Right forelimb (tissue), 1 donor: Measurements from ENCODE around the gene NUP62.

Source experiments
- DNase-seq: peaks from one replicate; pipeline ENCODE4 v3.0.0-alpha.2; 2018

Gene NUP62

DNA sequence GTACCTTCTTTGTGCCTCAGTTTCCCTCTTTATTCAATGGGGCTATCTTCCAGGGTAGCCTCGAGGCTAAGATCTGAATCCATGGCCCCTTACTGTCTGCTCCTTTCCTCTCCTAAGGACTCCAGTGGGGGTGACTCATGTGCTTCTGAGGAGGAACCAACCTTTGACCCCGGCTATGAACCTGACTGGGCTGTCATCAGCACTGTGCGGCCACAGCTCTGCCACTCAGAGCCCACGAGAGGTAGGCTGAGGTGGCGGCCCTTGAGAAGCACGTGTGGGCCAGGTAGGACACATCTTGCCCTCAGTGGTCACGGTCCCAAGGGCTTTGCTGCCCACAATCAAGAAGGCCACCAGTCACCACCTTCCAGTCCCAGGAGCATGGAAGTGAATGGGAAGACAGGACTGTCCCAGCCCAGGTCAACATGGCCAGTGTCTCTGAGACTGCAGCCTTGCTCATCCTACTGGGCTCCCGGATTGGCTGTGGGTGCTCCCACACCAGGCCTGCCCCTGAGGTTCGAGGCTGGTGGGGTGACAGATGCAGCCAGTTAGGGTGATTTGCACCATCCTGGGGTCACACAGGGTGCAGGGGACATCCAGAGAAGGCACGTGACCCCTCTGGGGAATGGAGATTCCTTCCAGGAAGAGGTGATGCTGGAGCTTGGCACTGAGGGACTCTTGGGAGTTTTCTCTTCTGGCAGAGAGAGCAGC, 49.0 kb downstream of the NUP62 start:
- DNase-seq, result no peak

- no peak for DNase-seq
These were observed 49.9 kb downstream of the NUP62 start for GRCh38 chr19:49879243-49879963.

DNA sequence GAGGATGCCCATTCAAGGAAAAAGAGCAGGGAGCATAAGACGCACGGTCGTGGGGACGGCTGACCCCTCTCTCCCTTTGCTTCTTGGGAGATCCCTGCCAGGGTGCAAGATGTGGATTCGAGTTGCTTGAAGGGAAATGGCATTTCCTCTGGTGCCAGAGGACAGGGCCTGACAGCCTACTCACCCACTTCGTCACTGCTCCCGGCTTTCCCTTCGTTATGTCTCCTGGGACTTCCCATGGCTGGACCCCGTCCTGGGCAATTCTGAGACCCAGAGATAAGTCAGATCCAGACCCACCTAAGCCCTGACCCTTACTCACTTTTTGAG, 50.6 kb downstream of the NUP62 start:
- no peak for DNase-seq

- no peak for DNase-seq
These were observed 51.2 kb downstream of the NUP62 start for GRCh38 chr19:49877879-49878743.

GRCh38 chr19:49877020-49877878, 52.1 kb downstream of the NUP62 start, which contains the start of the genes AKT1S1 and TBC1D17:
Gene AKT1S1 (minus strand): TSS chr19:49877355. CDS start chr19:49873295, 4,060 bp downstream.
Gene TBC1D17 (plus strand): TSS chr19:49877702. CDS start chr19:49877724, 22 bp downstream.
- peak; percentile 98 for DNase-seq

- DNase-seq, result peak; percentile 98
These were observed 52.8 kb downstream of the NUP62 start for GRCh38 chr19:49876422-49877019.

- DNase-seq, result peak; percentile 84
These were observed 53.4 kb downstream of the NUP62 start for GRCh38 chr19:49875857-49876421.

DNA sequence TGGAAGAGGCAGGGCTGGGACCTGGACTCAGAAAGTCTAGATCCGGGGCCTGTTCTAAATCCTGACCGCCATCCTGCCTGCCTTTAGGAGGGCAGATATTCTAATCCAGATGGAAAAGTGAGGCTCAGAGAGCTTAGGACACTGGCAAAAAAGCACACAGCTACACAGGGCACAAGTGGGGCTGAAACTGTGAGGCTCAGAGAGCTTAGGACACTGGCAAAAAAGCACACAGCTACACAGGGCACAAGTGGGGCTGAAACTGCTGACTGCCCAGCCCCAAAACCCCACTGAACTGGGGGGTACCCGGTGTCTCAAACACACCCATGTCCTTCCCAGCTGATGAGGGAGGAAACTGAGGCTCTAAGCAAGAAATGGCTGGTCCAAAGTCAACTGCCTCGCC, 54.1 kb downstream of the NUP62 start:
- no peak for DNase-seq

GRCh38 chr19:49874503-49875157, 54.7 kb downstream of the NUP62 start:
- no peak for DNase-seq

- DNase-seq, result no peak
These were observed 55.5 kb downstream of the NUP62 start for GRCh38 chr19:49873834-49874233.

DNA sequence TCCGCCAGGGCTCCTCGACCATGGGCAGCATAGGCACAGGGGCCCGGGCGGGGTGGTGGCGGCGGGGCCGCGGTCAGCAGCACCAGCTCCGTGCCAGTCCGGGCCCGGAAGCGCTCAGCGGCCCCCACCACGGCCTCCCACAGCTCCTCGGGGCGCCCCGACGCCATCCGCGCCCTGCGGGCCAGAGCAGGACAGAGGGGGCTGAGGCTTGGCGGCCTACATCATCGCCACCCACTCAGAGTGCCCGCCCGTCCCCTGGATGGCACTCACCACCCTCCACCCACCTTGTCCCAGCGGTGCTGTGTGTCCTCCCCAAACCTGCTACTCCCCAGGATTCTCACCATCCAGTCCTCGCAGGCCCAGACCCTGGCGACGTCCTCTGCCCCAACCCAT, 56.2 kb downstream of the NUP62 start:
- DNase-seq, result no peak

DNA sequence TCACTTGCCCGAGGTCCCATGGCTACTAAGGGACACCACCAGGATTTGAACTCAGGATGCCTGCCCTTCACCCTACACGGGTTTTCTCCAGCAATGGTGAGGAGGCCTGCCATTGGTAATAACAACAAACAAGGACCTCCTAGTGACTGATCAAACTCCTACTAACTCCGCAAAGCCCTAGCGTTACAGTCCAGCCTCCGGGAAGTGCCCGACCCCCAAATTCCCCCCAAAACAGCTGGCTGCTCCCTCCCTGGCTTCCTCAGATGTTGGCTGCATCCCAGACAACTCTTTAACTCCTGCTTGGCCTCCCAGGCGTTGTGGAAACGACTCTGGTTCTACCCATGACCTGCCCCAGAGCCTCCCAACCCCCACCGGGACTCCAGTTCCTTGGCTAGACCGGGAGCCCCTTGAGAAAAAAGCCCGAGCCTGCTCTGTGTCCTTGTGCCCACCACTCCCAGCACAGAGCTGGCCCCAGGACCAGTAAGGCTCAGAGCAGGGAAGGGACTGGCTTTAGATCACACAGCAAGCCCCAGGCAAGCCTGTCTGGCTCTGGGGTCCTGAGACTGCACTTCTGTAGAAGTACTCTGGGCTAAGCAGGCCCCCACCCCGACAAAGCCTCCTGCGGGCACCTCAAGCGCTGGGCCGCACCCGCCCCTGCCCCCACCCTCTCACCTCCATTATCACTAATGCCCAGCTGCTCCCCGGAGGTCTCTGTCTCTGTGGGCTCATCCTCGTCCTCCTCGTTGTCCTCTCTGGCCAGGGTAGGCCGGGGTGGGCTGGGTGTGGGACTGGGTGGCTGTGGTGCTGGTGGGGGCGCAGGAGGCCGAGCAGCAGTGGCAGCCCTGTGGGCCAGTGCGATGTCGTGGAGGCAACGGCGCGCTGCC, 56.8 kb downstream of the NUP62 start:
- DNase-seq, result no peak

DNA sequence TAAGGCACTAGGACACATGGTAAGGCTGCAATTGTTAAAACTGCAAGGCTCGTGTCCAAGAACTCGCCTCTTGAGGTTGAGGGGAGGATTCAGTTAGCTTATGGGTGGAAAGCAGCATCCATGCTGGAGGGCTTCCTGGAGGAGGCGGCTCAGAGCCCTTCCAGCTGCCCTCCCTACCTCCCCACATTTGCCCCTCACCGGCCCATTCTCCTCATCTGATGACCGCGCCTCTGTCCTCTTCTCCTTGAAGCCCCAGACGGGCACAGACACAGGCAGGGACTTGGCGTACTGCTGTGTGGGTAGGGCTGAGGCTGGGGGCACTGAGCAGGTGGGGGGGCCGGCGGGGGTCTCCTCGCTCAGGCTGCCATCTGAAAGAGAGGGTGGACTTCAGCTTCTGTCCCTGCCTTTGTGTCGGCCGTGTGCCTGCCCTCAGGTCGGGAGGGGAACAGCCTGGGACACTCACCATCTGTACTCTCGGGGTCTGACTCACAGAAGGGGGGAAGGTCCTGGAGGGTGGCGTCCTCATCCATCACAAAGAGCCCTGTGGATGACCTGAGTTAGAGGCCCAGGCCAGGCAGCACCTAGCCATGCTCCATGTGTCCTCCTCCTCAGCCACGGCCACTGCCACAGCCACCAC, 57.8 kb downstream of the NUP62 start:
- no peak for DNase-seq

- DNase-seq, result no peak
These were observed 58.9 kb downstream of the NUP62 start for GRCh38 chr19:49870309-49870901.

DNA sequence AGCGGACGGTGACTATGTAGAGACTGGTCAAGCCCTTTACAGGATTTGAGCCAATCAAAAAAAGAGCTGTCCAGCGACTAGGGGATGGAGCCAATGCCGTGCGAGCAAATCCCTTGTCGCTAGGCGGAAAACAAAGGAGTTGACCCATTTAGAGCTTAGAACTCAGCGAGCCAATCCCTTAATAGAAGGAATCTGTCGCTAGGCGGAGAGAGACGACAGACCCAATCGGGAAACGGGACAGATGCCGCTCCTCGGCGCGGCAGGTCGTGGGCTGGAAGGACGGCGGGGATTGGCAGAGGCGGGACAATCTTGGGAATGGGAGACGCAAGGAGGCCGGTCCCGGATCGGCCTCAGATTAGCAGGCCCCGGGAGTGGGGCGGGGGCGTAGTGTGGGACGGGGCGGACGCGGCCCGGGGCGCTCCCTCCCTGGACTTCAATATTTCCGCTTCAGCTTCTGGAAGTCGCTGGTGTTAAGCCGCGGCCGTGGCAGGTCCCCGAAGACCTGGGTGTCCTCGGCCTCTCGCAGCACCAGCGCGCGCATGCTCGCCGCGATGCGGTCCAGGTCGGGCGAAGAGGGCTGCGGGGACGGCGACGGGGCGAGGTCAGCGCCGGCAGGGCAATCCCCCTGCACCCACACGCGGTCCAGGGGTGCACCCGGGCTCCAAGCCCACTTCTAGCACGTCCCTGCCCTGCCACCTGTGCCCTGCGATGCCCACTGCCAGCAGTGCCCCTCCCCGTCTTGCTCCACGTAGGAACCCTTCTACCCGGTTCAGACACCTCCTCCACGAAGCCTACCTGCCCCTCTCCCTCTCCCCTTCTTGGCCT, 59.6 kb downstream of the NUP62 start:
- DNase-seq, result peak; percentile 98

- DNase-seq, result no peak
These were observed 60.3 kb downstream of the NUP62 start for GRCh38 chr19:49869009-49869483.

DNA sequence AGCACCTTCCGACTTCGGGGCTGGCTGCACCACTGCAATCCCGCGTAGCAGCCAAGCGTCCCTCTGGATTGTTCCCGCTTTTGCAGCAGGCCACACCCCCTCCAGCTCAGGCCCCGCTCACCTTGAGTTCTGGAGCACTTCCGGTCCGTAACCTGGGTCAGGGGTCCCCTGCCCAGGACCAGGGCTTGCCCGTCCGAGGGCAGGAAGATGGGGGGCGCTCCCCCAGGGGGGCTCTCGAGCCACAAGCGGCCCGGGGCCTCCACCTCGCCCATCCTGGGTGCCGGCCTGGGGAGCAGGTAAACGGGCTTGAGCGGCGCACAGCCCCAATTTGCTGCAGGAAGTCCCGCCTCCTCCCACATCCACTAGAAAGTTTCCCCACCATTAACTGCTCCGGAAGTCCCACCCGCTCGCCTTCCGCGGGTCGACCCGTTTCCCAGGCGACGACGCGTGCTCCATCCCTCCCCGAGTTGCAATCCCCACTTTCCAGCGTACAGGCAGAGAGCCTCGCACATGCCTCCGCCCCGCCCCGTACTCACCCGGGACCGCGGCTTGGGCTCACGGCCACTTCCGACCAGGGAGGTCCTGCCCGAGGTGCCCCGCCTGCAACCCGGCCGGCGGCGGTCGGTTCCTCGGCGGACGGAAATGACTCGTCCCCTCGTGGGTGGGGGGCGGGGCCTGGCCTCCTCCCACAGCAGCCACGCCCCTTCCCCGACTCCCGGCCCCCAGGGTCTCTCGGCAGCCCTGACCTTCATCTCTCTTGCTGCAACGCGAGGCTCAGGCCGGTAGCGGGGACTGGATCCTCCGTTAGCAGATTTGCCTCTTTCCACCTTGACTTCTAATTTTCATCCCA, 62.1 kb downstream of the NUP62 start, which contains the start of gene PNKP:
PNKP (minus strand) TSS at position 644 of the 850 bp plus-strand sequence; CDS start at position 272, 372 bp downstream.
- peak; percentile 97 for DNase-seq
